Ovary (tissue), 9 donors: ENCODE measurements around the gene FCN1. TPM values are rescaled to one million over a fixed set of nuclear protein-coding genes. Genes with fewer than 3 reads are reported as not detected.
"Not testable (repeated sequence)": the region's sequence is repeated elsewhere in the genome, so short reads cannot be mapped to it uniquely, and the experiment has no call there.

Source experiments
- DNase-seq, 5 donors: peaks; one replicate each; pipeline ENCODE4 v3.0.0-alpha.2; 2019 to 2020
- H3K27ac ChIP-seq, 2 donors: fragments of 200-600 bp; one replicate each; pipeline versions ENCODE4 v1.5.1 to v1.8.0; 2019 to 2022
- H3K27me3 ChIP-seq: fragments of 200-600 bp; one replicate; pipeline ENCODE4 v1.8.0; 2022
- H3K36me3 ChIP-seq: fragments of 200-600 bp; sonication (generic); one replicate; pipeline ENCODE4 v1.5.1; 2019
- H3K4me1 ChIP-seq: one replicate; pipeline ENCODE4 v1.8.1; 2013; ENCODE audit warnings: mild to moderate bottlenecking, moderate library complexity; ENCODE audit not compliant: insufficient read depth
- H3K4me3 ChIP-seq: fragments of 200-600 bp; sonication (generic); one replicate; pipeline ENCODE4 v1.5.1; 2017
- H3K9me3 ChIP-seq, 2 donors: fragments of 200-600 bp in 1 of 2; sonication (generic) in 1 of 2; one replicate each; pipeline versions ENCODE4 v1.5.1 to v1.8.1; 2013 to 2019; ENCODE audit warnings: mild to moderate bottlenecking in 1 of 2, moderate library complexity in 1 of 2
- CTCF ChIP-seq, 3 donors: fragments of 450-650 bp in 2 of 3; fragments of 200-600 bp in 1 of 3; IDR thresholded peaks; one replicate each; pipeline versions ENCODE4 v1.5.1 to v1.8.0; 2016 to 2022; ENCODE audit warnings: antibody characterized with exemption in 3 of 3, mild to moderate bottlenecking in 1 of 3
- EP300 ChIP-seq: sonication (generic); formaldehyde crosslinking; IDR thresholded peaks from one replicate; pipeline ENCODE4 v1.6.1; 2017; ENCODE audit warnings: antibody characterized with exemption
- POLR2A ChIP-seq: fragments of 450-650 bp; IDR thresholded peaks from one replicate; pipeline ENCODE4 v1.6.1; 2017; ENCODE audit warnings: antibody characterized with exemption, mild to moderate bottlenecking, moderate library complexity
- WGBS, 3 donors: extraction: QIAGEN DNeasy Blood & Tissue Kit in 1 of 3; methylation state at CpG; one replicate each; pipeline versions ENCODE4 v1.1.5 to v1.1.7; 2013 to 2017; 5-methylcytosine and 5-hydroxymethylcytosine counted together
- intact Hi-C, 4 donors: fragments of 100-400 bp; cut with DNase I; formaldehyde crosslinking; loops; one replicate each; pipeline versions ENCODE4 v1.11.0 to v1.15.1; 2022 to 2023
- polyA plus RNA-seq, 2 donors: library from polyadenylated mRNA; stranded (reverse); fragments of 200-250 nt in 1 of 2; fragments of 350-450 nt in 1 of 2; fragmentation: Illumina TruSeq in 1 of 2; extraction: RNeasy Lipid Tissue Mini Kit (QIAGEN cat#74804) in 1 of 2; gene quantifications; one replicate each; pipeline ENCODE4 v1.2.3, GENCODE V29; 2013 to 2014
- total RNA-seq, 7 donors: library from RNA; depleted of rRNA in 2 of 7; stranded (reverse); fragments of >200 nt in 2 of 7; fragmentation: NEBNext Ultra II Directional in 3 of 7; extraction: Animal tissue kit (Norgen Biotek cat#: 25700) in 3 of 7; gene quantifications; one replicate each; pipeline versions ENCODE4 v1.1.0 to v1.2.4, GENCODE V29; 2016 to 2023
- donor health status: DM: no; HTN: no; CAD: no; lungs with moderate emphysema.
- donor health status: DM: no; HTN: no; CAD: no.
- donor health status: Bipolar disorder and iron deficiency.
- donor health status: DM: yes; HTN: yes; CAD: no.
- donor health status: DM: no; HTN: no; CAD: no.
- donor health status: DM: yes; HTN: yes; CAD: no.

Gene FCN1
- total and polyA plus RNA-seq, 9 donors = 0.43 to 5.0 (median 1.9) TPM; not detected in 2

GRCh38 chr9:134959126-134959970 is 41.6 kb upstream of the FCN1 start:
- no peaks in the 10 kb centered on the region for H3K9me3 ChIP-seq
- TF ChIP-seq POLR2A (no peak), EP300 (no peak), CTCF (IDR thresholded peaks at IDR 0.05) (no peak)
- H3K4me1 ChIP-seq = peaks cover 3% of the 10 kb centered on the region
- no peak overlapping the region for H3K4me3 ChIP-seq
- no peaks in the 10 kb centered on the region for H3K36me3 ChIP-seq
- intact Hi-C loops = no loop called here
- H3K27ac ChIP-seq = no peak overlapping the region
- peak in 2 of 5 donors; percentile 8 to 9 for DNase-seq
- no peaks in the 10 kb centered on the region for H3K27me3 ChIP-seq
- WGBS, 3 donors = 94 to 98% (median 95%) methylated on average over 14 of the region's 14 CpGs

GRCh38 chr9:134957945-134958227 is 40.2 kb upstream of the FCN1 start:
- H3K27ac ChIP-seq = no peak overlapping the region
- H3K27me3 ChIP-seq = no peaks in the 10 kb centered on the region
- H3K4me3 ChIP-seq = no peak overlapping the region
- intact Hi-C loops = no loop called here
- peaks cover 3% of the 10 kb centered on the region for H3K4me1 ChIP-seq
- H3K9me3 ChIP-seq = no peaks in the 10 kb centered on the region
- no peaks in the 10 kb centered on the region for H3K36me3 ChIP-seq
- no peak for TF ChIP-seq POLR2A
- no peak for TF ChIP-seq CTCF (IDR thresholded peaks at IDR 0.05)
- TF ChIP-seq EP300 = no peak
- DNase-seq = peak in 1 of 5 donors; percentile 13
- WGBS, 3 donors = 87 to 90% (median 88%) methylated on average over 2 of the region's 2 CpGs

GRCh38 chr9:134957165-134957944 is 39.6 kb upstream of the FCN1 start:
- no peaks in the 10 kb centered on the region for H3K36me3 ChIP-seq
- WGBS, 3 donors = 78 to 85% (median 84%) methylated on average over 9 of the region's 9 CpGs
- intact Hi-C loops = no loop called here
- H3K27ac ChIP-seq = no peak overlapping the region
- no peaks in the 10 kb centered on the region for H3K27me3 ChIP-seq
- no peaks in the 10 kb centered on the region for H3K9me3 ChIP-seq
- DNase-seq = peak in 1 of 5 donors; percentile 16
- H3K4me3 ChIP-seq = no peak overlapping the region
- peaks cover 1% of the 10 kb centered on the region for H3K4me1 ChIP-seq
- TF ChIP-seq CTCF (IDR thresholded peaks at IDR 0.05) (no peak), POLR2A (no peak), EP300 (no peak)

GRCh38 chr9:134956387-134956786 is 38.7 kb upstream of the FCN1 start:
- H3K36me3 ChIP-seq, H3K9me3 ChIP-seq, H3K4me1 ChIP-seq, DNase-seq, H3K27me3 ChIP-seq, H3K4me3 ChIP-seq, intact Hi-C loops, H3K27ac ChIP-seq: not testable (repeated sequence)
- 88 to 92% (median 89%) methylated on average over 6 of the region's 6 CpGs for WGBS, 3 donors

GRCh38 chr9:134955801-134956200 is 38.1 kb upstream of the FCN1 start:
- Histone ChIP-seq H3K4me3 (no peak overlapping the region), H3K27me3 (no peaks in the 10 kb centered on the region), H3K9me3 (no peaks in the 10 kb centered on the region), H3K27ac (no peak overlapping the region), H3K4me1 (no peaks in the 10 kb centered on the region), H3K36me3 (no peaks in the 10 kb centered on the region)
- DNase-seq = peak in 2 of 5 donors; percentile 7 to 17
- intact Hi-C loops = no loop called here
- WGBS, 3 donors = 84 to 94% (median 86%) methylated on average over 7 of the region's 7 CpGs
- TF ChIP-seq POLR2A (no peak), EP300 (no peak), CTCF (IDR thresholded peaks at IDR 0.05) (no peak)
